ENCODE measurements around the gene STAC3.
"Not testable (repeated sequence)": the region's sequence is repeated elsewhere in the genome, so short reads cannot be mapped to it uniquely, and the experiment has no call there.

Gene STAC3
- total RNA-seq = 0.78 to 1.9 (median 1.3) reads per million in 3 experiments

DNA sequence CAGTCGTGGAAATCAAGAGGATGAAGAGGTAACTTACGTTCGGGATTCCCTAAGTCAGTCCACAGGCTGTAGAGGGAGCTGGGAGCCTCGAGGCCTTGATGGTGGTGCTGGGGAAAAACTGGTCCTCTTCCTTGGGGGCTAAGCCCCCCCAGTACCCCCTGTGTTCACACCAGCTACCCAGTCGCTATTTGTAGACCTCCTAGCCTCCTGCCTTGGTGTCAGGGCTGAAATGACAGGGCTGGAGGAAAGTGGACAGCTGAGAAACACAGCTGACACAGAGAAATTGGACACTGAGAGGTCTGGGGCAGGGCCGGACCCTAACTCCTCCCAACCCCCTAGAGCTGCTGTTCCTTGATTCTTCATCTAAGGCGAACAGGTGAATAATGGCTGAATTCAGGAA lies at the start of gene STAC3:
Gene STAC3, minus strand, starts transcription at position 232 of the 400 bp plus-strand sequence. CDS start 1,551 bp downstream, outside the sequence.
- no peak for DNase-seq

DNA sequence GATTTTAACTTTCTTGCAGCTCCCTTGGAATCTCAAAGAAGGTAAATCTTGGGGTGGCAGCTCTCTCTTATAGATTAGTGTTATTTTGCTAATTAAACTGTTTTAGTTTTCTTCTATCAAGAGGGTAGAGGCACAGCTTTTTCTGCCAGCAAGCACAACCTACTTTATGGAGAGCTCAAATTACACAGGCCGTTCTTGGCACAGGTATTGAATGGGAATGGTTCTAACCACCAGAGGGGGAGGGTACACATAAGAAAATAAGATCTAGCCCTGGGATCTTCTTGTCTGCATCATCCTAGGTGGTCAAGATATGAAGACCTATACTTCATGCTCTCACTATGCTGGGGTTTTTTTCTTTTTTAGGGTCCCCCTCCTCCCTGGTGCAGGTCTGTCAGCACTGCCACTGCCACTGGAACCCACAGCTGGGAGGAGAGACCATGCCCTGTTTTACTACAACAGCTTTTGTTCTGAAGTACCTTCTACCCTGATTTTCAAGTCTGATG lies 48.6 kb upstream of the STAC3 start:
- no peak for DNase-seq

GRCh38 chr12:57296291-57296690 lies 45.3 kb upstream of the STAC3 start:
- no peak for DNase-seq

GRCh38 chr12:57282073-57282472 lies 31.1 kb upstream of the STAC3 start:
- DNase-seq = not testable (repeated sequence)

DNA sequence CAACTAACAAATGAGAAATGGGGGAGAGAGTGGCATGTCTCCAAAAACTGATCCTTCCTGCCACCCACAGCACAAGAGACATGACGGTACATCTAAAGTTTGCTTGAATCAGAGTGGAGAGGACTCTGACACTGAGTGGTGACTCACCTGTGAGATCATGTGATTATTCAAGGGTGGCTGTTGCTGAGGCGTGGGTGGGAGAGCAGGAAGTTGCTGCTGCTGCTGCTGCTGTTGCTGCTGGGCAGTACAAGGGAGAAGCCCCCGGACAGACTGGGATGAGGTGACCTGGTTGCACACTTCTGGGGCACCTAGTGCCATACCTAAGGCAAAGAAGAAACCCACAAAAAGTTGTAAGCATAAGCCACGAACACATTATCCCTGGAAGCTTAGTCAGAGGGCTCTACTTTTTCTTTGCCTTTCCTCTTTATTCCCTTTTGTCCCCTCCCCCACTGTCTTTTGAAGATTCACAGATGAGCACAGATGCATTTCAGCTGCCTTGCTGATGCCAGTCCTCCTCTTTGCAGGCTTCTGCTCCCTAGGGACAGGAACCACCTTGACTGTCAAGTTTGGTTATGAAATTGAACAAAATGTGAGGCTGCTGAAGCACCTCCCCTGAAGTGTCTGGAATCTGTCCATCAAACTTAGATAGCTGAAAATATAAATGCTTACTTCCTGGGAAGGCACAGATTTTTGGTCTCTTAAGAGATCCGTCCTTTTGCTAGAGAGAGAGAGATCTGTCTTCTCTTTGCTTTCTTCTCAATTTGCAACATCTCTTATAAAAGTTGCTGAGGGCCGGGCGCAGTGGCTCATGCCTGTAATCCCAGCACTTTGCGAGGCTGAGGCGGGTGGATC lies 29.4 kb upstream of the STAC3 start:
- DNase-seq = peak; percentile 59

DNA sequence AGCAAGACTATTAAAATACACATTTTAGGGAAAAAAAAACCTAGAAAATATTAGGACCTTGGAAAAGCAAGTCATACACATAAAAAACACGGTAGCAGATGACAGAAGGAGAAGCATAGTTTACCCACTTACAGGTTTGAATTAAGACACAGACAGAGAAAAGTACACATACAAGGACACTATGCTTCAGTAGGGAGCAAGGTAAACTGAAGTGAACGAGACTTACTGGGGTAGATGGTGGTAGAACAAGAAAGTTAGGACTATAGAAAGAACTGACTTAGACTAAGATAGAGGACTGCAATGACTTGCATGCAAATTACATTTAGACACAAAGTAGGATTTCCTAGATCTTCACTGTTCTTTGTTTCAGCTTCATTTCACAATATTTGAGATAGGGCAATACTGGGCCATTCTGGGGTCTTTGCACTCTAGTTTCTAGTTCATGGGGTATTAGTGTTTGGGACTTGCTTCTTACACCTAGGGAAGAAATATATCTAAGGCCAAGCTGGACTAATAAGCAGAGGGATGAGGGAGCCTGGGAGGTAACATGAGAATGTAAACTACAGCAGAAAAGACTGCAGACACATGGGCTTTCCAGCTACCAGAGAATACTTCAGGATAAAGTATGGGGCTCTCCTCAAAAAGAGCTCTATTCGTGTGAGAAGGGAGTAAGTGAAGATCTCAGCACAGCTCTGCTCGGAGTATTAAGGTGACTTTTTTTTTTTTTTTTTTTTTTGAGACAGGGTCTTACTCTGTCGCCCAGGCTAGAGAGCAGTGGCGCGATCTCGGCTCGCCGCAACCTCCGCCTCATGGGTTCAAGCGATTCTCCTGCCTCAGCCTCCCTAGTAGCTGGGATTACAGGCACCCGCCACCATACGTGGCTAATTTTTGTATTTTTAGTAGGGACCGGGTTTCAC lies 27.7 kb upstream of the STAC3 start:
- no peak for DNase-seq

- no peak for DNase-seq
Measured at GRCh38 chr12:57276935-57277563, 26.1 kb upstream of the STAC3 start.

DNA sequence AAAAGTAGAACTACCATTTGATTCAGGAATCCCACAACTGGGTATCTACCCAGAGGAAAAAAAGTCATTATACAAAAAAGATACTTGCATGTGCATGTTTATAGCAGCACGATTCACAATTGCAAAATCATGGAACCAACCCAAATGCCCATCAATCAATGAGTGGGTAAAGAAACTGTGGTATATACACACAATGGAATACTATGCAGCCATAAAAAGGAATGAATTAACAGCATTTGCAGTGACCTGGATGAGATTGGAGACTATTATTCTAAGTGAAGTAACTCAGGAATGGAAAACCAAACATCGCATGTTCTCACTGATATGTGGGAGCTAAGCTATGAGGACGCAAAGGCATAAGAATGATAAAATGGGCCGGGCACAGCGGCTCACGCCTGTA lies 25.2 kb upstream of the STAC3 start:
- DNase-seq = not testable (repeated sequence)

DNA sequence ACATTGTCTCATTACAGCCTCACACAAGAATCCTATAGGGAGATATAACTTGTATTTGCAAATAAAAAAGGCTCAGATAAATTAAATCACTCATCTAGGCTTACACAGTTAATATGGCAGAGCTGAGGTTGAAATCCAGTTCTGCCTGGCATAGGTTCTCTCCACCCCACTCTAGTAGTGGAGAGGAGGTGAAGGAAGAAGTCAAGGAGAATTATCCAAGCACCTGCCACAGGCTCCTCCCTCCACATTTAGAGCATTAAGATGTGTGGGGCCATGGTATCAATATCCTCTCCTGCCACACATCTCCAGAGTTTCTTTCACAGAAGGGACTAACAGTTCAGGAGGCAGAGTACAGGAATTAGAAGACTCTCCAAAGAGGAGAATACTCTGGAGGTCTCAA lies 22.5 kb upstream of the STAC3 start:
- no peak for DNase-seq

DNA sequence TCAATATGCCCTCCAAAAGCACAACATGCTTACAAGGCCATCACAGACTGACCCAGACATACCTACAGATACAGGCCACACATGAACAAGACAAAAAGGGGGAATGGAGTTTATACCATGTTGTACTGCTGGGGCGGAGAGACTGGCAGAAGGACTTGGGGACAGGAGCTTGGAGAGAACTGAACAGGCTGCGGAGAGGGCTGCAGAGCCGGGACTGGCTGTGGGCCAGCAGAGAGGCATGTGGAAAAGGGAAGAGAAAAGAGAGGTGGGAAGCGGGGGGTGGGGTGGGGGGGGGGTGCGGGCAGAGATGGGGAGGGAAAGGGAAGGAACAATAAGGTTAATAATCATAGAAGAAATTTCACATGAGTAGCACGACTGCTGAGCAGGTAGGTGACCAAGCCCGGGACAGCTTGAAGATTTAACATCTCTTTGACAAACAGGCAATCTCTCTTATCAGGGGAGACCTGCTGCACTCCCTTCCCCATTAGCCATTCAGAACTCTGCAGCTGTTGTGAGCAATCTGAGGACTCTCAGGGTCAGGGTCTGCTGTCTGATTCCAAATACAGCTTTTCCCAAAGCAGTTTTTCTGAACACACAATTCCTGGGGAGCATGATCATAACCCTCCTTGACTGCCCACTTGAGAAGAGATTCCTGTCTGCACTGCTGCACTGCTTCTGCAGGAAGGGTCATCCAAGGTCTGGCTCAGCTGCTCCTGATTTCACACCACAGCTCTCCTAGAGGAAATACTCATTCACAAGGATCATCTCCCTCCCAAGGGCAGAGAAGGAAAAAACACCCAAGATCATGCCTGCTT lies 21.6 kb upstream of the STAC3 start:
- DNase-seq = no peak

GRCh38 chr12:57270966-57271470 lies 20.0 kb upstream of the STAC3 start:
- no peak for DNase-seq

GRCh38 chr12:57268264-57268663 lies 17.3 kb upstream of the STAC3 start:
- DNase-seq = no peak

- DNase-seq = no peak
Measured at GRCh38 chr12:57266681-57267080, 15.7 kb upstream of the STAC3 start.

- DNase-seq = no peak
Measured at GRCh38 chr12:57263096-57263495, 12.1 kb upstream of the STAC3 start.

- no peak for DNase-seq
Measured at GRCh38 chr12:57262126-57262822, 11.3 kb upstream of the STAC3 start.

GRCh38 chr12:57261428-57261865 lies 10.5 kb upstream of the STAC3 start:
- no peak for DNase-seq

- no peak for DNase-seq
Measured at GRCh38 chr12:57260366-57260765, 9.4 kb upstream of the STAC3 start.

DNA sequence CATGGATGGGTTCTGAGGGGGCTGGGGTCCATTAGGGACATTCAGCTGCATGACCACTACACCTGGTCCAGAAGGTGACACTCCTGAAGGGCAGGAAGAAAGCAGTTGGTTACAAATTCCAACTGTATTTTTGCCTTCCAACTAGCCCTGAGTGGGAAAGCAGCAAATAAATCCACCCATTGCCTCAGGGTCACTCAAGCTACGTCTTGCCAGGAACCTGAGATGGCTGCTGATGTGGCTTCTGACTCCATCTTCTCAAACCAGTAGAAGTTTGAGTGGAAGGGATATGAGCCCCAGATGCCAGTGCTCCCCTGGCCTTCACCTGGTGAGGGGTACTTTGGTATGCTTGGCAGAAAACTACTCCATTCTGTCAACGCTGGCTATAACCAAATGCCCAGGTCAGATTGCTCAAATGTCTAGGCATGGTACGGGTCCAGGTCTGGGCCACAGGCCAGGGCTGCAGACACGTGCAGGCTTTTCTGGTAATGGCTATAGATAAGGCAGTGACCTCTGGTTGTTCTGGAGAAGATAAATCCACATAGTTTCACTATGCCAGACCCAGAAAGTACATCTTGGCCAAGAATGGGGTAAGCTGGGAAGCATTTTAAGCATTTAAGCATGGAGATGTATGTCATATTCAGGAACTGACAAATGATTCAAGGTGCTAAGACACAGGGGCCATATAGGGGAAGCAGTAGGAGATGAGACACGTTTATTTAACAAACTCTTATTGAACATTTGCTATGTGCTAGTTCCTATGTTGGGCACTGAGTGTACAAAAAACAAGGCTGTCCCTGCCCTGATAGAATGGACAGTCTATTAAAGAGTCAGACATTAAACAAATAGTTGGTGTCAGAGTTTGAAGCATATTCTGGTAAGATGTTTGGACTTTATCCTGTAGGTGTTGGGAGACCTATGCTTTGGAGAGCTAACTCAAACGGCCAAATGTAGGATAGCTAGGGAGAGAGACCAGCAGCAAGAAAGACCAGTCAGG lies 8.3 kb upstream of the STAC3 start:
- no peak for DNase-seq

DNA sequence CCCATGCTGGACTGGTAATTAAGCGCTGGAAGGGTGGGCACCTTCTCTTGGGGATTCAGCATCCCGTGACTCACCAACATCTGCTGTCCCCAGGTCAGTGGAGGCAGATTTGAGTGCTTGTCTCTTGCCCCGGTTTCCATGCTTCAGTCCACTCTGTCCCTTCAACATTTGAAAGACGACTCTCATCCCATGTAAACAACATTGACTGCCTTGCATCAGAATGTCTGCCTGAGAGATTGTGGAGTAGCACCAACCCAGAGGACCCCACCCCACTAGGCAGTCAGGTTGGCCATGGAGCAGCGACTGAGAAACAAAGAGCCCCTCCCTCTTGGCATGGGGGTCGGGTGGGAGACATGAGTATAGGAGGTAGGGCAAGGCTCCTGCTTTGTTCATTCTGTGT lies 4.9 kb upstream of the STAC3 start:
- no peak for DNase-seq
